Calu3 (cell line): ENCODE measurements around the gene METTL15. TPM values are rescaled to one million over a fixed set of nuclear protein-coding genes. Genes with fewer than 3 reads are reported as not detected.

Experiments used
- BruUV-seq: library from RNA; stranded (reverse); fragments of 400-500 nt; replicated peaks from 2 replicates; lab custom pipeline; 2021; lab: Mats Ljungman, UMichigan
- CTCF ChIA-PET: fragments of 300-600 bp; sonication (Branson Sonifier 250); formaldehyde crosslinking; loops from one replicate; lab custom pipeline; 2022; ENCODE audit warnings: antibody characterized with exemption; lab: Charles Lee
- DNase-seq: peaks from one replicate; pipeline ENCODE4 v3.0.0; 2022
- H3K27ac Mint-ChIP-seq: one replicate; pipeline ENCODE4 v1.8.0; 2022; ENCODE audit warnings: mixed read lengths; ENCODE audit not compliant: unreplicated experiment
- H3K27me3 Mint-ChIP-seq: one replicate; pipeline ENCODE4 v1.8.0; 2022; ENCODE audit warnings: mixed read lengths; ENCODE audit not compliant: unreplicated experiment
- H3K36me3 Mint-ChIP-seq: one replicate; pipeline ENCODE4 v1.8.0; 2022; ENCODE audit warnings: mild to moderate bottlenecking, moderate library complexity, mixed read lengths; ENCODE audit not compliant: insufficient read depth, unreplicated experiment
- H3K4me1 Mint-ChIP-seq: one replicate; pipeline ENCODE4 v1.8.0; 2022; ENCODE audit warnings: mild to moderate bottlenecking, low read depth, mixed read lengths; ENCODE audit not compliant: unreplicated experiment
- H3K4me3 Mint-ChIP-seq: one replicate; pipeline ENCODE4 v1.8.0; 2022; ENCODE audit warnings: mild to moderate bottlenecking, low read depth, moderate library complexity, mixed read lengths; ENCODE audit not compliant: unreplicated experiment
- H3K9me3 Mint-ChIP-seq: one replicate; pipeline ENCODE4 v1.8.0; 2022; ENCODE audit warnings: low read depth, mixed read lengths; ENCODE audit not compliant: unreplicated experiment
- intact Hi-C: fragments of 100-400 bp; cut with micrococcal nuclease; formaldehyde crosslinking; loops from one replicate; pipeline ENCODE4 v1.10.0; 2022; ENCODE audit not compliant: unreplicated experiment
- total RNA-seq: library from RNA; stranded (reverse); gene quantifications from 2 replicates; pipeline ENCODE4 v1.2.3, GENCODE V29; 2022
- TF ChIP-seq, protein P1 (sequence below): fragments of 200-600 bp; IDR thresholded peaks from one replicate; pipeline ENCODE4 v1.8.0; 2022; ENCODE audit warnings: antibody characterized with exemption; ENCODE audit not compliant: unreplicated experiment

Gene METTL15
- total RNA-seq, 1 experiment from 2014 or later = 19.0 TPM

DNA sequence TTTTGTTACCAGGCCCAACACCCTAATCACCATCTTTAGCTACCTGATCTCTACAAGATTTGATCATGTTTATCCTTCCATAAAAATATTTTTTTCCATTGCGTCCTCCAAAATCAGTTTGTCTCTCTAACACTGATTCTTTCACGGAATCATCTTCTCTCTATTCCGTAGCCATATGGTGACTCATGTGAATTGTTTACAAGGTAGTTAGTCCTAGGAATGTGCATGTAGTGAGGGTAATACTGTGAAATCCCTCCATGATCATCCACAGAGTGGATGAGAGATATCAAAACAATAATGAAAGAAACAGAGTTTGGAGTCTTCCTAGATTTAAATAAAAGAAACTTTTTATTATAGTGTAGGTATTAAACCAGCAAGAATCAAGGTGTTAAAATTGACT lies 230.2 kb downstream of the METTL15 start:
- CTCF ChIA-PET = interaction anchor here (0.8 kb wide), 1 partner anchor 12 kb away, joined by 3 read pairs; no protein-coding TSS in a partner anchor
- Mint-ChIP-seq H3K36me3 (no peaks in the 10 kb centered on the region), H3K27ac (no peak overlapping the region), H3K4me1 (no peaks in the 10 kb centered on the region), H3K9me3 (peaks cover 14% of the 10 kb centered on the region), H3K27me3 (no peaks in the 10 kb centered on the region), H3K4me3 (no peak overlapping the region)
- intact Hi-C loops = no loop called here
- no TSS peak for BruUV-seq
- TF ChIP-seq, protein P1, sequence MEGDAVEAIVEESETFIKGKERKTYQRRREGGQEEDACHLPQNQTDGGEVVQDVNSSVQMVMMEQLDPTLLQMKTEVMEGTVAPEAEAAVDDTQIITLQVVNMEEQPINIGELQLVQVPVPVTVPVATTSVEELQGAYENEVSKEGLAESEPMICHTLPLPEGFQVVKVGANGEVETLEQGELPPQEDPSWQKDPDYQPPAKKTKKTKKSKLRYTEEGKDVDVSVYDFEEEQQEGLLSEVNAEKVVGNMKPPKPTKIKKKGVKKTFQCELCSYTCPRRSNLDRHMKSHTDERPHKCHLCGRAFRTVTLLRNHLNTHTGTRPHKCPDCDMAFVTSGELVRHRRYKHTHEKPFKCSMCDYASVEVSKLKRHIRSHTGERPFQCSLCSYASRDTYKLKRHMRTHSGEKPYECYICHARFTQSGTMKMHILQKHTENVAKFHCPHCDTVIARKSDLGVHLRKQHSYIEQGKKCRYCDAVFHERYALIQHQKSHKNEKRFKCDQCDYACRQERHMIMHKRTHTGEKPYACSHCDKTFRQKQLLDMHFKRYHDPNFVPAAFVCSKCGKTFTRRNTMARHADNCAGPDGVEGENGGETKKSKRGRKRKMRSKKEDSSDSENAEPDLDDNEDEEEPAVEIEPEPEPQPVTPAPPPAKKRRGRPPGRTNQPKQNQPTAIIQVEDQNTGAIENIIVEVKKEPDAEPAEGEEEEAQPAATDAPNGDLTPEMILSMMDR = no peak
- DNase-seq = no peak

DNA sequence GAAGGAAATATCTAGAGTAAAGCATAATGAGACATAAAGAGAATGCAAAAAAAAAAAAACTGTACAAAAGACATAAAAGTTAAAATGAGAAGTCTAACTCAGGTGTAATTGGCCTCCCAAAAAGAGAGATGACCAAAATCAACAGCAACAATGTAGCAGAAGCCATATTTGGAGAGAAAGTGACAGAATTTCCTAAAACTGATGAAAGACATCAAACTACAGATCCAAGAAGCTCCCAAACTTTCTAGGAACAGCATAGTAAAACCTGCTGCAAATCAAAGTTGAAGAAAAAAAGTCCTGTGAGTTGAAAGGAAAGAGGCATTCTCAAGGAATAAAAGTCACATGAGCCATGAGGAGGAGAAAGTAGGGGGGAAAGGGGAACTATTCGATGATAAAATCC lies 231.3 kb downstream of the METTL15 start:
- no peak overlapping the region for H3K27ac Mint-ChIP-seq

DNA sequence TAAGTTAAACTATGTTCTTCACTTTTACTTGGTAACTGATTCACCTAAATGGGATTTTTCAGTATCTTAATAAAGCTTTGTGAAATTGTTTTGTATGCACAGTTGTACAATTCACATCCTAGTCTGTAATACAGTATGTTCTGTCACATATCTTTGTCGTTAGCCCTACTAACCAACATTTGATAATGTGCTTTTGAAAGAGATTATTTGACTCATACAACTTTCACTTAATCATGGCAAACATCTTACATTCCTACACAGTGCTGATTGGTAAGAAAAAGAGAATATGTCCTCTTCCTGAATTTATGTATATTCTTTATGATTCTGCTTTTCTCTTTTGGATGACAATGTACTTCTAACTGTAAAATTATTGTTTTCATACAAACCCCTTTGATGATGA lies 234.5 kb downstream of the METTL15 start:
- peak overlapping the region; percentile 90 for H3K27ac Mint-ChIP-seq
- intact Hi-C loops = no loop called here
- H3K27me3 Mint-ChIP-seq = no peaks in the 10 kb centered on the region
- BruUV-seq = no TSS peak
- no peak for DNase-seq
- TF ChIP-seq, protein P1 = no peak
- CTCF ChIA-PET = no interaction called here
- H3K4me3 Mint-ChIP-seq = no peak overlapping the region
- H3K36me3 Mint-ChIP-seq = no peaks in the 10 kb centered on the region
- H3K4me1 Mint-ChIP-seq = peaks cover 19% of the 10 kb centered on the region
- peaks cover 14% of the 10 kb centered on the region for H3K9me3 Mint-ChIP-seq

More for the DNA sequence above, 231.3 kb downstream of the METTL15 start:
- Mint-ChIP-seq H3K4me3 (no peak overlapping the region), H3K27me3 (no peaks in the 10 kb centered on the region), H3K4me1 (no peaks in the 10 kb centered on the region), H3K36me3 (no peaks in the 10 kb centered on the region), H3K9me3 (peaks cover 14% of the 10 kb centered on the region)
- no peak for DNase-seq
- BruUV-seq = no TSS peak
- intact Hi-C loops = no loop called here
- CTCF ChIA-PET = interaction anchor here (0.8 kb wide), 1 partner anchor 11 kb away, joined by 3 read pairs; no protein-coding TSS in a partner anchor
- TF ChIP-seq, protein P1 = no peak

DNA sequence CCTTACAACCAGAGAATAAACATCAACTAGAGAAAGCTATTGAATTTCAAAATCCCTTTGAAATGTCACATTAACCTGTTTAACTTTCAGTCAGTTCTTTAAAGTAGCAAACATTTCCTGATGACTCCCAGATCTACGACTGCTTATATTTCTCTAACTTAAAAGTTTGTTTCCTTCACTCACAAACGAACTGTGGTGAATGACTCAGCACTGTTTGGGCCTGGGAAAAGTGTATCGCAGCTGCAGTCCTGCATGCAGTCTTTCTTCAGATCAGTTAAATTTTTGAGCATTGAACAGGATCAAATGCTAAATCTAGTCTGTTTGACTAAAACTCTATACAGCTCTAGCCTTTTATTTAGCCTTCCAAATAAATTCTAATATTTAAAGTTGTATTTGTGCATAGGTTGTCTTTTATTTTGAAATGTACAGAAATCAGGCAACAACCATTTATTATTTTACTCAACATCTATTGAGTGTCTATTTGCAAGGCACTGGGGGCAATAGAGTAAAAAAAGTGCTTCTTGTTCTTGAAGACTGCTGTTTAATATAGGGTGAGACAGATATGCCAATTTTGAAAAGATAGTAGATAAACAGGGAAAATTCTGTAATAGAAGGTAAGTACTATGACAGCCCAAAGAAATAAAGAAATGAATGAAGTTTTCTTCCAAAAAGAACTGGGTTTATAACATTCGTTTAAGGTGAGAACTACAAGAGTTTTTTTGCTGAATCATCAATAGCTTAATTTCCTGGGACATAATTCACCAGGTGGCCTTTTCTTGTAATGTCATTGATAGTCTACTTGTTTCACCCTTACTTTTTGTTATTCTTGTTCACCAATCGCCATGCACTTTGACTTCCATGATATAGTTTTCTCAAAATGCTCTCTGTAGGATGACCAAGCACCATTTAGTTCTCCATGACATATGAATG lies 235.4 kb downstream of the METTL15 start:
- Mint-ChIP-seq H3K9me3 (peaks cover 9% of the 10 kb centered on the region), H3K4me3 (no peak overlapping the region), H3K36me3 (no peaks in the 10 kb centered on the region), H3K27me3 (no peaks in the 10 kb centered on the region), H3K27ac (peak overlapping the region; percentile 90), H3K4me1 (peaks cover 20% of the 10 kb centered on the region)
- no TSS peak for BruUV-seq
- TF ChIP-seq, protein P1 = no peak
- CTCF ChIA-PET = no interaction called here
- intact Hi-C loops = no loop called here
- peak; percentile 19 for DNase-seq
